K562 (cell line): ENCODE results near the gene SKIDA1. TPM values are rescaled to one million over a fixed set of nuclear protein-coding genes. Genes with fewer than 3 reads are reported as not detected.

Experiments
- CCNT2 ChIP-seq: IDR thresholded peaks from 2 replicates; pipeline ENCODE4 v1.6.1; 2011; ENCODE audit warnings: borderline replicate concordance, low read depth, mild to moderate bottlenecking, moderate library complexity, mixed read lengths, low read length; ENCODE audit not compliant: insufficient read length; ENCODE audit errors: extremely low read depth
- CUX1 ChIP-seq: fragments of 200-800 bp; sonication (Bioruptor generic); IDR thresholded peaks from 2 replicates; pipeline ENCODE4 v1.6.1; 2016; ENCODE audit warnings: missing genetic modification characterization, missing compliant biosample characterization
- EWSR1 ChIP-seq: fragments of 450-650 bp; IDR thresholded peaks from 2 replicates; pipeline ENCODE4 v1.6.1; 2018; ENCODE audit warnings: borderline replicate concordance, mild to moderate bottlenecking, low read depth, moderate library complexity; ENCODE audit not compliant: partially characterized antibody
- FOXM1 ChIP-seq, 2 experiments: fragments of 450-650 bp in 1 of 2; sonication (generic) in 1 of 2; formaldehyde crosslinking in 1 of 2; IDR thresholded peaks; 2 replicates each; pipeline versions ENCODE4 v1.6.1 to v1.9.0; 2017 to 2022; ENCODE audit warnings: low read depth in 2 of 2, mild to moderate bottlenecking in 2 of 2, missing genetic modification reagents in 1 of 2, moderate library complexity in 1 of 2
- JUND ChIP-seq, 2 experiments: IDR thresholded peaks; 2 replicates in 1 of 2; 3 replicates in 1 of 2; pipeline ENCODE4 v1.6.1; 2011; ENCODE audit warnings: borderline replicate concordance in 2 of 2, low read depth in 2 of 2, low read length in 2 of 2, improper control_type of control experiment in 1 of 2, missing biosample characterization in 1 of 2, missing genetic modification characterization in 1 of 2, missing genetic modification reagents in 1 of 2
- KLF6 ChIP-seq: fragments of 250-450 bp; sonication (Bioruptor Pico); IDR thresholded peaks from 2 replicates; pipeline ENCODE4 v1.4.0; 2020; ENCODE audit warnings: mild to moderate bottlenecking, moderate library complexity, borderline replicate concordance
- MYBL2 ChIP-seq, 2 experiments: fragments of 450-650 bp in 1 of 2; sonication (generic) in 1 of 2; formaldehyde crosslinking in 1 of 2; IDR thresholded peaks; 2 replicates each; pipeline versions ENCODE4 v1.6.1 to v1.8.1; 2017 to 2022; ENCODE audit warnings: borderline replicate concordance in 1 of 2, inconsistent platforms in 1 of 2, low read depth in 1 of 2, mild to moderate bottlenecking in 1 of 2, missing genetic modification reagents in 1 of 2, moderate library complexity in 1 of 2
- PKNOX1 ChIP-seq: fragments of 450-650 bp; IDR thresholded peaks from 2 replicates; pipeline ENCODE4 v1.6.1; 2016
- POLR2AphosphoS2 ChIP-seq: IDR thresholded peaks from 2 replicates; pipeline ENCODE4 v1.6.1; 2012; ENCODE audit warnings: low read length, improper control_type of control experiment
- RAD51 ChIP-seq: fragments of 450-650 bp; IDR thresholded peaks from 2 replicates; pipeline ENCODE4 v1.7.1; 2016; ENCODE audit warnings: low read depth, mild to moderate bottlenecking, borderline replicate concordance
- VEZF1 ChIP-seq: fragments of 200-800 bp; sonication (Bioruptor generic); IDR thresholded peaks from 2 replicates; pipeline ENCODE4 v1.6.1; 2017; ENCODE audit warnings: missing genetic modification characterization, missing compliant biosample characterization
- ZNF121 ChIP-seq: sonication (generic); formaldehyde crosslinking; conservative IDR thresholded peaks from 2 replicates; pipeline ENCODE4 v1.8.0; 2022; ENCODE audit warnings: missing genetic modification reagents
- ZNF780A ChIP-seq: fragments of 250-450 bp; sonication (Bioruptor Pico); IDR thresholded peaks from 2 replicates; pipeline ENCODE4 v1.5.0; 2021; ENCODE audit warnings: mild to moderate bottlenecking
- polyA plus RNA-seq, 8 experiments: library from polyadenylated mRNA; depleted of rRNA in 4 of 8; stranded (reverse) in 5 of 8; unstranded in 3 of 8; fragments of >200 nt; fragmentation: Nextera tagmentation in 2 of 8; fragmentation: Illumina TruSeq in 1 of 8; extraction: Ambion mirVana in 2 of 8; extraction: Trizol in 1 of 8; gene quantifications; 2 replicates each; pipeline versions ENCODE4 v1.2.1 to v1.2.3, GENCODE V29; 2011 to 2014; ENCODE audit warnings: inconsistent platforms in 1 of 8, missing spikeins in 1 of 8
- total RNA-seq, 7 experiments: library from RNA; depleted of rRNA in 6 of 7; stranded (reverse); fragments of >200 nt in 6 of 7; fragmentation: Illumina TruSeq in 2 of 7; extraction: Trizol in 2 of 7; gene quantifications; 2 replicates each; pipeline versions ENCODE4 v1.2.1 to v1.2.3, GENCODE V29; 2011 to 2021; ENCODE audit warnings: low replicate concordance in 1 of 7
- TF ChIP-seq, protein P1 (sequence below): sonication (generic); formaldehyde crosslinking; IDR thresholded peaks from 2 replicates; pipeline ENCODE4 v1.8.1; 2023; ENCODE audit warnings: mild to moderate bottlenecking, missing genetic modification reagents

Gene SKIDA1
- total and polyA plus RNA-seq, 9 of the 15 experiments (the other 6 are each of a cell fraction or from before 2014, with no cell fraction given) = 0.05 to 1.1 (median 0.42) TPM

DNA sequence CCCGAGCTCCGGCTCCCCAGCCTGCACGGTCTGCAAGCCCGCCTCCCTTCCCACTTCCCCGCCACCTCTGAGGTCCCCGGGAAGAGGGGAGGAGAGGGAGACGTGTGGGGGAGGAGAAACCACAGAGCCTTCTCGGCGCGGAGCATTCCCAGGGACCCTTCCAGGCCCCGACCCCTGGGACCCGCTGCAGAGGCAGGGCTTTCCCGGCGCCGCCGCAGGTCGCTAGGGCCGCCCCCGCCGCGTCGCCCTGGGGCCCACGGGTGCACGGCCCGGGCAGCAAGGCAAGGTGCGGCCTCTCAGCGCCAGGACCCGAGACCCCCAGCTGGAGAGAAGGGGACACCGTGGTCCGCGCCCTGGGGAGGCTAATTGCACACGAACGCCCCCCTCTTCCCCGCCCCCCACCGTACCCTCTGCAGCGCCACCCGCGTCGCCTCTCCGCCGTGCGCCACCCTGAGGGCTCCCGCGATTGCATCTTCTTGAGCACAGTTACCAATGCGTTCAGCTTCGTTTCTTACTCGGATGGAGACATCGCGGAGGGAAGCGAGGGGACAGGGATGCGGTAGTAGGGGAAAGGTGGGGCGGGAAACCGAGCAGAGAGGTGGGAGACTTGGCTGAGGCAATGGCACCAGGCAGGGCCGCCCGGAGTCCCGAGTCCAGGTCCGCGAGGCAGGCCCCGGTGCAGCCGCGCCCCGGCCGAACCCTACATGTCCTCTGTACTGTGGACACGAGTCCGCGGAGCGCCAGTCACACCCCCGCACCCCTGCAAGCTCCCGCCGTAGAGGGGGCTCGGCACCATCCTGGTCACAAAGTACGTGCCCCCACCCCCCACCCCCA is 28.9 kb downstream of the SKIDA1 start (continued):
- no peak for TF ChIP-seq CUX1 (CRISPR knock-in tag)
- no peak for TF ChIP-seq PKNOX1
- no peak for TF ChIP-seq KLF6
- TF ChIP-seq, protein P1, sequence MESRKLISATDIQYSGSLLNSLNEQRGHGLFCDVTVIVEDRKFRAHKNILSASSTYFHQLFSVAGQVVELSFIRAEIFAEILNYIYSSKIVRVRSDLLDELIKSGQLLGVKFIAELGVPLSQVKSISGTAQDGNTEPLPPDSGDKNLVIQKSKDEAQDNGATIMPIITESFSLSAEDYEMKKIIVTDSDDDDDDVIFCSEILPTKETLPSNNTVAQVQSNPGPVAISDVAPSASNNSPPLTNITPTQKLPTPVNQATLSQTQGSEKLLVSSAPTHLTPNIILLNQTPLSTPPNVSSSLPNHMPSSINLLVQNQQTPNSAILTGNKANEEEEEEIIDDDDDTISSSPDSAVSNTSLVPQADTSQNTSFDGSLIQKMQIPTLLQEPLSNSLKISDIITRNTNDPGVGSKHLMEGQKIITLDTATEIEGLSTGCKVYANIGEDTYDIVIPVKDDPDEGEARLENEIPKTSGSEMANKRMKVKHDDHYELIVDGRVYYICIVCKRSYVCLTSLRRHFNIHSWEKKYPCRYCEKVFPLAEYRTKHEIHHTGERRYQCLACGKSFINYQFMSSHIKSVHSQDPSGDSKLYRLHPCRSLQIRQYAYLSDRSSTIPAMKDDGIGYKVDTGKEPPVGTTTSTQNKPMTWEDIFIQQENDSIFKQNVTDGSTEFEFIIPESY = no peak
- peak; percentile 48 for TF ChIP-seq VEZF1 (CRISPR knock-in tag)
- no peak for TF ChIP-seq FOXM1 (IDR thresholded peaks at IDR 0.05; ENCODE audit: low read depth)
- TF ChIP-seq FOXM1 (CRISPR knock-in tag; IDR thresholded peaks at IDR 0.05; ENCODE audit: low read depth) = 0 out of 2 replicates have a peak, but pooled peaks have one; percentile 40
- TF ChIP-seq EWSR1 = no peak
- TF ChIP-seq MYBL2 (IDR thresholded peaks at IDR 0.05; ENCODE audit: low read depth) = no peak
- TF ChIP-seq MYBL2 (CRISPR knock-in tag; IDR thresholded peaks at IDR 0.05; ENCODE audit: borderline replicate concordance) = no peak
- no peak for TF ChIP-seq JUND (IDR thresholded peaks at IDR 0.05; ENCODE audit: borderline replicate concordance, low read depth, low read length)
- no peak for TF ChIP-seq JUND (tag; IDR thresholded peaks at IDR 0.05; ENCODE audit: borderline replicate concordance, low read depth, low read length)
- TF ChIP-seq RAD51 = no peak
- no peak for TF ChIP-seq ZNF121 (CRISPR knock-in tag)
- no peak for TF ChIP-seq CCNT2
- no peak for TF ChIP-seq ZNF780A (CRISPR knock-in tag)
- no peak for TF ChIP-seq POLR2AphosphoS2
